Nucleus accumbens (tissue), 56 donors: ENCODE results near the gene ARID1B.

ENCODE experiments used
- DNase-seq, 56 donors: peaks; one replicate each; lab custom pipeline; 2025; lab: John Stamatoyannopoulos, UW

Gene ARID1B

DNA sequence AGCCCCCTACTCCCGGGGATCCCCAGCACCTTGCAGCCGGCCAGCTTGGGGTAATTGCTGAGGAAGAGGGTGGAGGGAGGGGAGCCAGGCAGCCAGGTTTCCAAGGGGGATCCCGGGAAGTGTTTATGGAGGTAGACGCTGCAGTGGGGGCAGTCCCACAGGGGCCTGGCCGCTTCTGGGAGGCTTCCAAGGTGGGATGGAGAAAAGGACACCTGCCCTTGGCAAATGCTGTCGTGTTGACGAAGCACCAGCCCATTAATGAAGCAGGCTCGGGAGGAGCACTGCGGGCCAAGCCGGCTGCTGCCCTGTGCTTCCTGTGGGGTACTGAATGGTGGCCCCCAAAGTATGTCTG lies 463.8 kb downstream of the ARID1B start:
- no peak for DNase-seq

DNA sequence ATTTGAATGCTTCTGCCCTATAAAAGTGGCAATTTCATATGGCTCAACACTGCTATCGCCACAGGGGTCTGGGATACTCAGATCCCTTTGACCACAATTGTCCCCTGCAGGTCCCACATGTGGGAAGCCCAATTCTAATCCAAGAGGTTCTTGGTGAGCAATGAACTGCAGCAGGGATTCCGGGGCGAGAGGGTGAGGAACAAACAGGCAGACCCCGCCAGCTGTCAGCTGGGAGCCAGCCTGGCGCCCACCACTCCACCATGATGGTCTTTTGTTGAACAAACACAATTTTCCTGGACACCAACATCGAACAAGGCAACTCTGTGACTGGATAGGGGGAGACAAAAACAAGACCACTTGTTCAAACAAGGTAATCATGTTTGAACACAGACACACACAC lies 465.6 kb downstream of the ARID1B start:
- DNase-seq: no peak

DNA sequence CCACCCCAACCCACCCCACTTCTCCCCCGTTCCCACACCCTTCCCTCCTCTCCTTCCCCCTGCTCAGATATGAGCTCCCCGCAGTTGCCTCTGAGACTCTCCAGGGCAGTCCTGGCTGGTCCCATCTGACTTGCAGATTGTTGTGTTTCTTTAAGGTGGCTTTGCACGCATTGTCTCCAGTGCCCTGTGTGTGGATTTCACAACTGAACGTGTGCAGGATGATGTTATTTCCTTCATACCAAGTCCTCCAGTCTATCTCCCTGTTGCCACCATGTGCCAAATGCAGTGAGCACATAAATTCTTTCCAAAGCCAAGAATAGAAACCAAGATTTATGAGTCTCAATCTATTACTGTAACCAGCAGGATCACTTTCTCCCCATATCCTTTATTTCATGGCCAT lies 467.0 kb downstream of the ARID1B start:
- DNase-seq: no peak

DNA sequence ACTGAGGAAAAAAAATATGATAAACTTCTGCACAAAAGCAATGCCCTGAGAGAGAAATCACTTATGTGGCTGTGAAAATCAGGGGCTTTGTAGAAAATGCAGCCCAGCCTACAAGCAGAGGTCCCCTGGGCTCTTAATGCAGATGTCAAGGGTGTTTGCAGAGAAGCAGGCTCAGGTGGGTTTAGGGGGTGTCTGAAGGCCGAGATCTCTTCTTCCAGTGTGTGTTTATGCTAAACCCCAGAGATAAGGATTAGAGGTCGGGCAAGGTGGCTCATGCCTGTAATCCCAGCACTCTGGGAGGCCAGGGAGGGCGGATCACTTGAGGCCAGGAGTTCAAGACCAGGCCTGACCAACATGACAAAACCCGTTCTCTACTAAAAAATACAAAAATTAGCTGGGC lies 467.6 kb downstream of the ARID1B start:
- DNase-seq: no peak

DNA sequence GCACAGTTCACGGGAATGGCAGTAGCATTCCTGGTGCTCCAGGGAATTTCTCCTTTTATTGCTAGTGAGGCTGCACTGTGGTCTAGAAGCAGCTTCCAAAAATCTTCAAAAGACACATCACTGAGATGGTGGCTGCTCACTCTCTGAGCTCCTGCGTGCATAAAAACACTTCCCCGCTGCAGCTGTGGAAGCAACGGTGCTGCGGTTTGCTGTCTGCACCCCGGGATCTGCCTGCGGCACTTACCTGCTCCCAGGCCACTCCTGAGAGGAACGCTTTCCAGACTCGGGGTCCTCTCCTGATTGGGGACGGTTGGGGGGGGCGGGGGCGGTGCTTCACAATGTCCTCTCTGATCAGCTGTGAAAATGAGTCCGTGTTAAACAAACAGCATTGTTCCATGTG lies 468.3 kb downstream of the ARID1B start:
- no peak for DNase-seq

DNA sequence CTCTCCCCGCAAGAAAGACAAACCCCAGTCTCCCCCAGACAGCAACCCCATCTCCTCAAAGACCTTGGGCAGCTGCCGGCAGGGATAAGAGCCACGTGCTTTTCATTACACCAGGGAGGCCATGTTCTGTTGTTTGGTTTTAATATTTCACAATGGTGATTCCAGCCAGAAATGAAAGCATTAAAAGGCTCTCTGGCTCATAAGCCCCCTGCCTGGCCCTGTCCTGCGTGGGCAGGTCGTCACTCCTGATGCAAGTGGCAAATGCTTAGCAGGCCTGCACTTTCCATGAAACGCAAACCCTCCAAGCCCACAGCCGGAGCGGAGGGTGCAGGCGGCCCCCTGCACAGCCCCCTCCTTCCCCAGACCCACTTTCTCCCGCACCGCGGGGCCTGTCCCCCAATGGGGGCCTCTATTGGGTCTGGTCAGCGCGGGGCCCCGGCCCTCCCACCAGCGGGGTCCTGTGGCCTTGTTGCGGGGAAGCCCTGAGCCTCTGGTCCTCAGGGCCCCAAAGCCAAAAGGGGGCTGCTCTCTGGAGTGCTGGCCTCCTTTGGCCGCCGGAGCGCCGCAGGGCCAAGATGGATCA lies 469.0 kb downstream of the ARID1B start:
- no peak for DNase-seq

DNA sequence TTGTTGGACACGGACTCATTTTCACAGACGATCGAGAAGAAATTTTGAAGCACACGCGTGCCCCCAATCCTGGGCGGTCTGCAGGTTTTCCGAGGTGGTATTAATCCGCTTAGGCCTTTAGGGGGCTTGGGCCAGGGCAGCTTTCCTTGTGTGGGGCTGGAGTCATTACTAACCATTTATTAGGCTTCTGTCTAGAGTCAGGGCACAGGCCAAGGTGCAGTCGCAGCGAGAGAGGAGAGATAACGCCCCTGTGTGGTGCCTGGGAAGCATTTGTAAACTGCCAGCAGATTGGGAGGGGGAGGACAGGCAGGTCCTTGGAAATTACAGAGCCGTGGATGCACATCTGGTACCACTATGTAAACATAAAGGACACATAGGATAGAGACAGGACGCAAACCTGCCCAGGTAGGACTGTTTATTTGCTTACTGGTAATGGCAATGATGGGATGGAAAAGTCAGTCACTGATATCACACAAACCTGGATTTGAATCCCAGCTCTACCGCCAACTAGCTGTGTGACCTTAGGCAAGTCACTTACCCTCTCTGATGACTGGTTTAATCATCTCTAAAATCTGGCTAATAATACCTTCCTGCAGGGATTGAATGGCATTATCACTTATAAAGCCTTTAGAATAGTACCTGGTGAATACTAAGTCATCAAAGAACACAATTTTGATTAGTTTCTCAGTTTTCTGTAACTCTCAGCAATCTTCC lies 469.8 kb downstream of the ARID1B start:
- no peak for DNase-seq

DNA sequence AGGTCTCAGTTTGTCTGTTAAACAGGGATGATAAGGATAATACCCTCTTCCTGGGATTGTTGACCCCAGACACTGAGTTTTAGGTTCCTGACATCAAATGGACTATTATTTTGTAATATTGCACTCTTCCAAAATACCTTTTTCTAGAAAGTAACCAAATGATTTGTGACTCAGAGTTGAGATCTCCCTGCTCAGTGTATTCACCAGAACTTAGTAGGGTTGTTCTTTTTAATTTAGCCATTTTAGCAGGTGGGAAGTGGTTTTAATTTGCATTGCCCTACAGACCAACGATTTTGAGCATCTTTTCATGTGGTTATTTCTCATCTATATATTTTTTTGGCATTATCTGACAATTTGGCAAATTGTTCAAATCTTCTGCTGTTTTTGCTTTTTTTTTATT lies 471.1 kb downstream of the ARID1B start:
- DNase-seq: no peak

DNA sequence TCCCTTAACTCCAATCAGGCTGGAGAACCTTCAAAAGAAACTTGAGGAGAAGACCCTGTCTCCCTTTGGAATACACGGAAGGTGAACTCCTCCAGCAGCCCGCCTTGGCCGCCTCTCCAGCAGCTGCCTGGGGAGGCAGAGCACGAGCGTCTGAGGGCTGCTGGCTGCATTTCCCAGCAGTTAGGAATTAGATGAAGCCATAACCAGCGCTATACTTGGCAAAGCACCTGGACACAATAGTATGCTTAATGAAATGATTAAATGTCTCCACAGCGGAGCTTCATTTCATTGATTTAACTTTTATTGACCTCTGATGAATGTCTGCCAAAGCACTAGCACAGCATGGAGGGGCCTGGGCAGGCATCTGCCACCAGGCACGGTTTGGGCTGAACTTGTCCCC lies 472.6 kb downstream of the ARID1B start:
- no peak for DNase-seq

DNA sequence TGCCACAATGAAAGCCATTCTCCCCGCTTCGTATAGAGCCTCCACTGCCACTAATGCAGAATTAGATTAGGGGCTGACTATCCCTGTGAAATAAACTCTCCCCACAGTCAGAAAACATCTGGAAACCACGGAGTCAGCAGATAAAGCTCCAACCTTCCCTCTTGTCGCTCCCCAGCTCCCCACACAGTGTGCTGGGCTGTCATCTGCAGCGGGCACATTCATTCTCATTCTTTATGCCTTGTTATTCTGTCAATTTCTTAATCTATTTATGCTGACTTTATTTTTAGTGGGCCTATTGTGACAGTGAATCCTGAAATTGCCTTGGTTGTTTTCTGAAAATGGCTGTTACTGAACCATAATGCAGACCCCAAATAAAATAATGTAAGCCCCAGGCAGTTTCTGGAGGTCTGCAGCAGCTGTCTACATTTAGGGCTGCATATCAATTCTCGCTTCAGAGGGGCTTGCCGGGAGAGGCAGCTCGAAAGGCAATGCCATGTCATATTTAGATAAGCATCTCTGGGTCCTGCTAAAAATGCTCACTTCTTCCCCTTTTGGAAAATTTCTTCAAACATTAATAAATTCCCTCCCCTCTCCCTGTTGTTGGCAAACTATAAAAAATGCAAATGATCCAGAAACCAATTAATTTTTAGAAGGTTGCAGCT lies 474.5 kb downstream of the ARID1B start:
- no peak for DNase-seq

DNA sequence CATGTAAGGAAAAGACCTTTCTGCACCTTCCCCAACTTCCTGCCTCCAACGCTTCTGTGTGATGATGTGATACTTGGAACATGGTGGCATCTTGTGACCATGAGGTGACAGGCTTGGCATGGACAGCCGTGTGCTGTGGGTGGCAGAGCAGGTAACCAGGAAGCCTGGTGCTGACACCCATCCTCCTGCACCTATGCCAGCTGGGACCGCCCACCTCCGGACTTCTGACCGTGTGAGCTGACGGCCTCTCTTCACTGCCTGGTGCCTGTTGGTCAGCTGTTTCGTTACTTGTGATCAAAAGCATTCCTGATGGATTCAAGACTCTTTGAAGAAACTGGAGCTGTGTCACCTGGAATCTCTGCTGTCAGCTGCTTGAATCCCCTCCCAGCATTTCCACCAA lies 475.8 kb downstream of the ARID1B start:
- DNase-seq: no peak

DNA sequence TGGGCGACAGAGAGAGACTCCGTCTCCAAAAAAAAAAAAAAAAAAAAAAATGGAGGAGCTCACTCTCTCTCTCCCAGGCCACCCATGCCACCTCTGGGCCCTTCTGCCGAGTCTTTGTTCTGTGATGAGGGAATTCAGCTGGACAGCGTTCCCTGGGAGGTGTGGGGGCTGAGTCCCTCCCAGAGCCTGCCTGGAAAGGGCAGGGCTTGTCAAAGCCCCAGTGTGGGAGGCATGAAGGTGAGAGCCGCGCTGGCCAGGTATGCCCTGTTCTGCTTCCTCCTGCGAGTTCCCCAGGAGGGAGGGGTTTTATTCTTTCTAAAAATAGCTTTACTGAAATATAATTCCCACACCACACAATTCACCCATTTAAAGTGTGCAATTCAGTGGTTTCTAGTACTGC lies 476.5 kb downstream of the ARID1B start:
- no peak for DNase-seq

DNA sequence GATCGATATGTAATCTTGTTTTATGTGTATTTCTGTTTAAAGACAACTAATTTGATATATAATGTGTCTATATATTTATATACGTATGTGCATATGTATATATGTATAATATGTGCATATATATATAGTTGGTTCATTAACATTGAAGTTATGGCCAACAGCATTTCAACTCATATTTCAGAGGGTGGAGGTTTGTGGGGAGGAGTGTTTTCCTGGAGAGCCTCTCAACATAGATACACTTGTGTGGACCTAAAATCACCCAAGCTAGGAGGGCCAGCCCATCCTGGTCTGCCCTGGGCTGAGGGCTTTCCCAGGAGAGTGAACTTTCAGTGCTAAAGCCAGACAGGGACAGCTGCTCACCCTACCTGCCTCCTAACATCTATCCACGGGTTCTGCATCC lies 477.4 kb downstream of the ARID1B start:
- no peak for DNase-seq

DNA sequence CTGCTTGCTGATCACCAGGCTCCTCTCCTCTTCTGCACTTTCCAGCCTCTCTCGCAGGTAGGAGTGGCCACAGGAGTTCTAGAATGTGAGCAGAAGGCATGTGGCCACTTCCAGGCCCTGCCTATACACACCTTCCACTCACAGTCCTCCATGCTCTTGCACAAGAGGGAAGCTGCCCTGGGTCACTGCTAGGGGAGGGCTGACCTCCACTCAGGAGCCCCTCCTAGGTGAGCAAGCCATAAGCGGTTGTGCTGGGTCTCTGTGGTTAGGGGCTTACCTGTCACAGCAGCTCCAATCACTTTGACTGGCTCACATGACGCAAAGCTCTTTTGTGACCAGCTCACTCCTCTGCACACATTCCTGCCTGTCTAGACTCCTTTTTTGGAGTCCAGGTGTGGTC lies 477.9 kb downstream of the ARID1B start:
- no peak for DNase-seq

DNA sequence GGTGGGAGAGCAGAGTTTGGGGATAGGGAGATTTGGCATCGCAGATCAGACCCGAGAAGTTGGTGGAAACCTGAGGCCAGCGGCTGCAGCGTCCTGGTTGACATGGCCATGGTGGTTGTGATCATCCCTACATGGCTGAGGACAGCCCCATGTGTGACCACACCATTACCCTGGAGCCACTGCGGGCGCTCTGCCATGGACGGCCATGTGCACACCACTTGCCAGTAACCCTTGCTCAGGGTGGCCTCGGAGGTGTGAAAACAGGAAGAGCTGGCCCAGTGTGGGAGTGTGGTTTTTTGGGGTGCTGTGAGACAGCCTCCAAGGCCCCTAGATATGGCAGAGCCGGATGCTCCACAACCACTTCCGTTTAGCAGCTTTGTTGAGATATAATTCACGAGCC lies 481.7 kb downstream of the ARID1B start:
- no peak for DNase-seq

DNA sequence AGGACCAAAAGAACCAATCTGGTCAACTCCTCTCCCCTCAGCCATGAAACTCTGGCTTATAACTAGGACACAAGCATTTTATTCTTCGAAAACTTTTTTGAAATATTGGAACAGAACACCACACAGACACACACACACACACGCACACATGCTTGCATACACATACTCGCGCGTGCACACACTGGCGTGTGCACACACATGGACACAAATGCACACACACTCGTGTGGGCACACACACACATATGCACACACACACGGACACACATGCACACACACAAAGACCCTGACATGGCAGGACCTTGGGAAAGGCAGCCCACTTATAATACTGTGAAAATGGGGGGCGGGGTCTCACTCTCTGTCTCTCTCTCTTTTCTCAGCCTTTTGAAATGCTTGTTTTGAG lies 482.3 kb downstream of the ARID1B start:
- DNase-seq: no peak
